A549 (cell line): ENCODE data around the gene LMF1. TPM values are rescaled to one million over a fixed set of nuclear protein-coding genes. Genes with fewer than 3 reads are reported as not detected.

Experiments
- ATAC-seq, 2 experiments: fragments of 200-7000 bp in 1 of 2; fragments of >200 bp in 1 of 2; cut with Nextera tagmentation in 1 of 2; cut with Tn5 transposase in 1 of 2; 3 replicates each; pipeline versions ENCODE4 v1.8.0 to v1.9.1; 2018 to 2020; ENCODE audit warnings: mild to moderate bottlenecking in 1 of 2, moderate library complexity in 1 of 2
- CTCF ChIA-PET: fragments of 300-600 bp; sonication (Branson Sonifier 250); formaldehyde crosslinking; extraction: SDS; loops from one replicate; lab custom pipeline; 2021; ENCODE audit warnings: antibody characterized with exemption, inconsistent platforms; lab: Yijun Ruan, JAX
- POLR2A ChIA-PET: fragments of 350-600 bp; formaldehyde crosslinking; extraction: SDS; loops from one replicate; lab custom pipeline; 2021; ENCODE audit warnings: antibody characterized with exemption, inconsistent platforms; lab: Yijun Ruan, JAX
- DNase-seq, 2 experiments: peaks; one replicate each; pipeline versions ENCODE4 v3.0.0 to v3.0.0-alpha.2; 2011 to 2016; ENCODE audit warnings: low read depth in 1 of 2, low spot score in 1 of 2
- FAIRE-seq: peaks from 2 replicates; lab custom pipeline; 2011; peaks lifted over from hg19 to GRCh38; lab: Jason Lieb, UNC
- H3K27ac ChIP-seq, 2 experiments: fragments of >200 bp; sonication (Bioruptor Twin); formaldehyde crosslinking; 3 replicates each; pipeline ENCODE4 v1.5.1; 2016 to 2017
- H3K4me1 ChIP-seq: fragments of >200 bp; sonication (Bioruptor Twin); formaldehyde crosslinking; 3 replicates; pipeline ENCODE4 v1.6.1; 2016
- H3K4me2 ChIP-seq: fragments of >200 bp; sonication (Bioruptor Twin); formaldehyde crosslinking; 3 replicates; pipeline ENCODE4 v1.6.1; 2016
- H3K4me3 ChIP-seq: fragments of >200 bp; sonication (Bioruptor Twin); formaldehyde crosslinking; 3 replicates; pipeline ENCODE4 v1.5.1; 2016
- H3K9me3 ChIP-seq: fragments of >200 bp; sonication (Bioruptor Twin); formaldehyde crosslinking; 3 replicates; pipeline ENCODE4 v1.6.1; 2016
- CBX8 ChIP-seq: fragments of 200-600 bp; sonication (generic); IDR thresholded peaks from 2 replicates; pipeline ENCODE4 v1.6.1; 2016
- CTCF ChIP-seq: fragments of >200 bp; sonication (Bioruptor Twin); formaldehyde crosslinking; IDR thresholded peaks from 3 replicates; pipeline ENCODE4 v1.5.1; 2016
- ESRRA ChIP-seq: fragments of 150-350 bp; IDR thresholded peaks from 2 replicates; pipeline ENCODE4 v1.6.1; 2014; ENCODE audit warnings: mild to moderate bottlenecking, low read length, borderline replicate concordance
- FOSL2 ChIP-seq, 2 experiments: fragments of 450-650 bp in 1 of 2; fragments of >200 bp in 1 of 2; sonication (Bioruptor Twin) in 1 of 2; formaldehyde crosslinking; IDR thresholded peaks; 2 replicates each; pipeline versions ENCODE4 v1.5.0 to v1.6.1; 2016 to 2020; ENCODE audit warnings: mild to moderate bottlenecking in 1 of 2, moderate library complexity in 1 of 2
- FOXS1 ChIP-seq: fragments of 250-450 bp; sonication (Bioruptor Pico); IDR thresholded peaks from 2 replicates; pipeline ENCODE4 v1.5.0; 2020; ENCODE audit warnings: mild to moderate bottlenecking, moderate library complexity
- HDAC2 ChIP-seq: fragments of 200-600 bp; sonication (generic); IDR thresholded peaks from 2 replicates; pipeline ENCODE4 v1.6.1; 2016
- HEYL ChIP-seq: fragments of 250-450 bp; sonication (Bioruptor Pico); IDR thresholded peaks from 2 replicates; pipeline ENCODE4 v1.8.0; 2021; ENCODE audit warnings: mild to moderate bottlenecking, moderate library complexity
- HOXB13 ChIP-seq: fragments of 250-450 bp; sonication (Bioruptor Pico); IDR thresholded peaks from 2 replicates; pipeline ENCODE4 v1.5.0; 2020; ENCODE audit warnings: low read depth, mild to moderate bottlenecking, moderate library complexity
- JUNB ChIP-seq: fragments of >200 bp; sonication (Bioruptor Twin); formaldehyde crosslinking; IDR thresholded peaks from 2 replicates; pipeline ENCODE4 v1.6.1; 2016
- KDM1A ChIP-seq: fragments of 200-600 bp; sonication (generic); IDR thresholded peaks from 2 replicates; pipeline ENCODE4 v1.6.1; 2016; ENCODE audit warnings: low read depth, mild to moderate bottlenecking
- KDM5A ChIP-seq: fragments of 200-600 bp; sonication (generic); IDR thresholded peaks from 2 replicates; pipeline ENCODE4 v1.6.1; 2016; ENCODE audit warnings: antibody characterized with exemption, mild to moderate bottlenecking
- MAZ ChIP-seq: fragments of 150-350 bp; IDR thresholded peaks from 2 replicates; pipeline ENCODE4 v1.6.1; 2014; ENCODE audit warnings: antibody characterized with exemption, low read depth, low read length, borderline replicate concordance
- NFE2L2 ChIP-seq: fragments of 150-350 bp; conservative IDR thresholded peaks from 2 replicates; pipeline ENCODE4 v1.6.1; 2014; ENCODE audit warnings: low read length
- NPAS2 ChIP-seq: fragments of 250-450 bp; sonication (Bioruptor Pico); IDR thresholded peaks from 2 replicates; pipeline ENCODE4 v1.8.0; 2022; ENCODE audit warnings: mild to moderate bottlenecking, moderate library complexity, borderline replicate concordance
- NR3C1 ChIP-seq: fragments of >200 bp; sonication (Bioruptor Twin); formaldehyde crosslinking; IDR thresholded peaks from 3 replicates; pipeline ENCODE4 v1.6.1; 2017
- PBX3 ChIP-seq: IDR thresholded peaks from 2 replicates; pipeline ENCODE4 v1.6.1; 2012
- PHF8 ChIP-seq: fragments of 200-600 bp; sonication (generic); IDR thresholded peaks from 2 replicates; pipeline ENCODE4 v1.6.1; 2016; ENCODE audit warnings: low read depth, mild to moderate bottlenecking, antibody characterized with exemption, moderate library complexity, borderline replicate concordance
- POLR2A ChIP-seq: IDR thresholded peaks from 2 replicates; pipeline ENCODE4 v1.6.1; 2012; ENCODE audit warnings: mild to moderate bottlenecking, low read length
- RARB ChIP-seq: fragments of 250-450 bp; sonication (Bioruptor Pico); IDR thresholded peaks from 2 replicates; pipeline ENCODE4 v1.8.0; 2021; ENCODE audit warnings: mild to moderate bottlenecking, moderate library complexity
- RFX5 ChIP-seq: fragments of 450-650 bp; IDR thresholded peaks from 2 replicates; pipeline ENCODE4 v1.7.1; 2014; ENCODE audit warnings: antibody characterized with exemption, mild to moderate bottlenecking, moderate library complexity
- RNF2 ChIP-seq: fragments of 200-600 bp; sonication (generic); IDR thresholded peaks from 2 replicates; pipeline ENCODE4 v1.6.1; 2016; ENCODE audit warnings: low read depth, mild to moderate bottlenecking, antibody characterized with exemption, moderate library complexity, borderline replicate concordance
- TFCP2L1 ChIP-seq: fragments of 250-450 bp; sonication (Bioruptor Pico); IDR thresholded peaks from 2 replicates; pipeline ENCODE4 v1.5.0; 2021; ENCODE audit warnings: mild to moderate bottlenecking
- ZFP36 ChIP-seq: fragments of 450-650 bp; IDR thresholded peaks from 2 replicates; pipeline ENCODE4 v1.6.1; 2014; ENCODE audit warnings: borderline replicate concordance; ENCODE audit not compliant: partially characterized antibody
- whole genome bisulfite sequencing: methylation state at CpG from one replicate; pipeline ENCODE4 v1.1.6; 2017; ENCODE audit errors: missing lambda C conversion rate; 5-methylcytosine and 5-hydroxymethylcytosine counted together
- polyA plus RNA-seq, 4 experiments: library from polyadenylated mRNA; depleted of rRNA in 3 of 4; stranded (reverse); fragments of >200 nt; fragmentation: RNase III in 1 of 4; extraction: RNeasy Plus Mini Kit Qiagen cat#74134 plus additional on column Dnase treatment in 1 of 4; gene quantifications; 2 replicates in 3 of 4; 3 replicates in 1 of 4; pipeline ENCODE4 v1.2.3, GENCODE V29; 2011 to 2017
- TF ChIP-seq, protein P1 (sequence below): IDR thresholded peaks from 2 replicates; pipeline ENCODE4 v1.6.1; 2012

The LMF1 gene
- polyA plus RNA-seq, 2 of the 4 experiments (the other 2 are of a cell fraction) = 8.8 to 10.9 TPM

DNA sequence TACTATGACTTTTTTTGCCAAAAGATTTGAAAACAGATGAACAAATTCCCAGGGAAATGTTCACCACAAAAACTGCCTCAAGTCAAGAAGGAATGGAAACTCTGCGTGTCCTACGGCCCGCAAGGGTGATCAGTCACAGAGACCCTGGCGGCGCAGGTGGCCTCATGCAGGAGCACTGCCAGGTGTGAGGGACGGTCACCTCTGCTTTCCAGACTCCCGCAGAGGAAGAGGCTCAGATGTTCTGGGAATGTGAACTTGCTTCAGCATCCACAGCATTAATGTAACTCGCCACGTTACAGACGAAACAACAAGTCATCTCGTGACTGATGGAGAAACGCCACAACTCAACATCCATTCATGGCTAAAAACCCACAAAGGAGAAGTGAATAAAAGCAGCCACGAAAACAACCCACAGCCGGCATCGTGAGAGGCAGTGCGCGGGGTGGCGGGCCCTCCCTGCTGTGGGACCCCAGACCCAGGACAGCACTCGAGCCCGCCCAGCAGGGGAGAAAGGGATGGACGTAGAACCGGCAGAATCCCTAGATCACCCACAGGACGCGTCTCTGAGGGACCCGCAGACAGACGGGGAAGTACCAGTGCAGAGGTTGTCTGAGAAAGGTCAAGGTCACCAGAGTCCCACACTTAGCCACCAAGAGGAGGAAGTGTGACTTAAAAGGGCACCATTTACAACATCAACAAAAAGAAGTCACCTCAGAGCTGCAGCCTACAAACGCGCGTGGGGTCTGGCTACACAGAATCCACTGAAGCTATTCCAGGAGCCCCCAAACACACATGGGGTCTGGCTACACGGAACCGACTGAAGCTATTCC lies 93.3 kb downstream of the LMF1 start:
- no peaks in the 10 kb centered on the region for H3K4me1 ChIP-seq
- POLR2A ChIA-PET = no interaction called here
- H3K4me3 ChIP-seq = no peak overlapping the region
- H3K9me3 ChIP-seq = no peaks in the 10 kb centered on the region
- H3K4me2 ChIP-seq = no peak overlapping the region
- no peak for TF ChIP-seq HOXB13 (CRISPR knock-in tag)
- TF ChIP-seq HEYL (CRISPR knock-in tag) = no peak
- no peak for TF ChIP-seq CTCF
- TF ChIP-seq, protein P1, sequence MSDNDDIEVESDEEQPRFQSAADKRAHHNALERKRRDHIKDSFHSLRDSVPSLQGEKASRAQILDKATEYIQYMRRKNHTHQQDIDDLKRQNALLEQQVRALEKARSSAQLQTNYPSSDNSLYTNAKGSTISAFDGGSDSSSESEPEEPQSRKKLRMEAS = no peak
- no peak for TF ChIP-seq PBX3
- TF ChIP-seq TFCP2L1 = no peak
- TF ChIP-seq RFX5 = no peak
- no peak for TF ChIP-seq FOSL2 (IDR thresholded peaks at IDR 0.05)
- no peak for TF ChIP-seq FOSL2 (CRISPR knock-in tag; IDR thresholded peaks at IDR 0.05)
- TF ChIP-seq JUNB = no peak
- TF ChIP-seq PHF8 = no peak
- no peak for TF ChIP-seq NFE2L2
- TF ChIP-seq POLR2A = no peak
- FAIRE-seq = no peak
- no peak for ATAC-seq
- H3K27ac ChIP-seq = no peak overlapping the region
- WGBS = 92% methylated on average over 31 of the region's 31 CpGs
- CTCF ChIA-PET = interaction anchor here (0.6 to 1.5 kb wide), 5 partner anchors 9 to 116 kb away, joined by 3 to 5 read pairs (median 4); no protein-coding TSS in a partner anchor
- no peak for DNase-seq

DNA sequence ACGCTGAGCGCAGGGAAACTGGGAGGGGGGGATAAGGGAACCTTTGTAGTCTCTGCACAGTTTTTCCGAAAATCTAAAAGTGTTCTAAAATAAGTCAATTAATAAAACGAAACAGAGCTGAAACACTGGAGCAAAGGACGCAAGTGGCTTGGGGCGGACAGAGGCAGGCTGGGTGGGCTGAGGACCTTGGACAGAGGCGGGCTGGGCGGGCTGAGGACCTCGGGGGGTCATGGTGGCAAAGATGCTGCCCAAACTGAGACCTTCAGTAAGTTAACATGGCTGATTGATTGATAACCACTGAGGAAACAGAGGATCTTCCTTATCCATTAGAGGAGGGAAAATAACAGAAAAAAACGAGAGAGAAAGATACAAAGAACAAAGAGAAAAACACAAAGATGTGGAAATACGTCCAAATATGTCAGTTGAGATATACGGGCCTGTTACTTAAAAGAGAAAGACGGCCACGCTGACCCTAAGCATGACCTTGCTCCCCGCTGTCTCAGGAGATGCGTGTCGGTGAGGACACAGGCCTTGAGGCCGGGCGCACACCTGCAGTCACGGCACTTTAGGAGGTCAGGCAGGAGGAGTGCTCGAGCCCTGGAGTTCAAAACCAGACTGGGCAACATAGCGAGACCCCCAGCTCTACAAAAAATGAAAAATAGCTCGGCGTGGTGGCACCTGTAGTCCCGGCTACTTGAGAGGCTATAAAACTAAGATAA lies 94.1 kb downstream of the LMF1 start:
- H3K9me3 ChIP-seq = no peaks in the 10 kb centered on the region
- DNase-seq (no peak), FAIRE-seq (no peak), ATAC-seq (no peak)
- WGBS = 73% methylated on average over 25 of the region's 25 CpGs
- CTCF ChIA-PET = interaction anchor here (1.4 to 1.8 kb wide), 2 partner anchors 10 to 63 kb away, joined by 4 to 5 read pairs; no protein-coding TSS in a partner anchor
- H3K4me2 ChIP-seq = no peak overlapping the region
- POLR2A ChIA-PET = no interaction called here
- H3K27ac ChIP-seq = no peak overlapping the region
- no peak overlapping the region for H3K4me3 ChIP-seq
- TF ChIP-seq HDAC2 = no peak
- no peak for TF ChIP-seq RARB (CRISPR knock-in tag)
- TF ChIP-seq ESRRA = no peak
- no peak for TF ChIP-seq NPAS2 (CRISPR knock-in tag)
- no peak for TF ChIP-seq HOXB13 (CRISPR knock-in tag)
- no peak for TF ChIP-seq HEYL (CRISPR knock-in tag)
- no peak for TF ChIP-seq CBX8
- TF ChIP-seq FOXS1 (CRISPR knock-in tag) = no peak
- no peak for TF ChIP-seq NR3C1
- TF ChIP-seq MAZ = no peak
- TF ChIP-seq ZFP36 = no peak
- no peak for TF ChIP-seq KDM5A
- no peak for TF ChIP-seq KDM1A
- no peak for TF ChIP-seq RNF2
- H3K4me1 ChIP-seq = no peaks in the 10 kb centered on the region
